K562 (cell line): ENCODE measurements around the gene ARRDC5. TPM values are rescaled to one million over a fixed set of nuclear protein-coding genes. Genes with fewer than 3 reads are reported as not detected.
"Not testable (repeated sequence)": the region's sequence is repeated elsewhere in the genome, so short reads cannot be mapped to it uniquely, and the experiment has no call there.

ENCODE experiments used
- ATAC-seq: fragments of 200-7000 bp; cut with Tn5 transposase; 3 replicates; pipeline ENCODE4 v1.9.1; 2020; ENCODE audit warnings: moderate library complexity
- BruUV-seq: library from RNA; stranded (reverse); fragments of 400-500 nt; replicated peaks from 2 replicates; lab custom pipeline; 2021; lab: Mats Ljungman, UMichigan
- CTCF ChIA-PET: fragments of 300-600 bp; formaldehyde crosslinking; extraction: SDS; loops from one replicate; lab custom pipeline; 2021; ENCODE audit warnings: low intra/inter-chr PET ratio; lab: Yijun Ruan, JAX
- POLR2A ChIA-PET: fragments of 300-600, 350-650 bp; sonication (Branson Sonifier 250); formaldehyde crosslinking; extraction: SDS; loops from one replicate; lab custom pipeline; 2021; ENCODE audit warnings: antibody characterized with exemption, inconsistent platforms; lab: Yijun Ruan, JAX
- DNase-seq, 4 experiments: peaks; one replicate each; pipeline versions ENCODE4 v3.0.0 to v3.0.0-alpha.2; 2011 to 2018; ENCODE audit warnings: low spot score in 3 of 4, mixed read lengths in 3 of 4; ENCODE audit errors: extremely low read depth in 1 of 4
- FAIRE-seq: peaks from 2 replicates; lab custom pipeline; 2011; peaks lifted over from hg19 to GRCh38; lab: Jason Lieb, UNC
- H2AFZ ChIP-seq: 2 replicates; pipeline ENCODE4 v1.6.0; 2011; ENCODE audit warnings: low read depth, low read length, control low read depth, inconsistent platforms
- H3K27ac ChIP-seq: fragments of 200-600 bp; 3 replicates; pipeline ENCODE4 v1.8.0; 2011; ENCODE audit warnings: low read depth, mild to moderate bottlenecking, control low read depth, inconsistent platforms, low read length, moderate library complexity, mixed read lengths; ENCODE audit errors: extremely low read depth
- H3K27me3 ChIP-seq, 2 experiments: fragments of 300-600 bp in 1 of 2; 2 replicates in 1 of 2; 3 replicates in 1 of 2; pipeline versions ENCODE4 v1.6.0 to v1.8.0; 2011; ENCODE audit warnings: inconsistent platforms in 2 of 2, low read length in 2 of 2, mild to moderate bottlenecking in 1 of 2, mixed read lengths in 1 of 2, moderate library complexity in 1 of 2; ENCODE audit not compliant: control insufficient read depth in 2 of 2, insufficient read depth in 2 of 2
- H3K36me3 ChIP-seq: fragments of 300-600 bp; 3 replicates; pipeline ENCODE4 v1.8.0; 2011; ENCODE audit warnings: mild to moderate bottlenecking, low read length, inconsistent platforms; ENCODE audit not compliant: control insufficient read depth, insufficient read depth
- H3K4me1 ChIP-seq, 2 experiments: fragments of 200-600 bp in 1 of 2; replicated peaks in 1 of 2; 2 replicates in 1 of 2; 3 replicates in 1 of 2; pipeline versions ENCODE4 v1.5.1 to v1.8.0; 2011; ENCODE audit warnings: inconsistent platforms in 2 of 2, low read length in 2 of 2, mild to moderate bottlenecking in 1 of 2, mixed read lengths in 1 of 2, moderate library complexity in 1 of 2; ENCODE audit not compliant: control insufficient read depth in 2 of 2, insufficient read depth in 2 of 2
- H3K4me2 ChIP-seq: 2 replicates; pipeline ENCODE4 v1.6.1; 2011; ENCODE audit warnings: low read length, control low read depth, inconsistent platforms, mixed read lengths; ENCODE audit not compliant: insufficient read depth
- H3K4me3 ChIP-seq: fragments of 200-600 bp; sonication (generic), shearing (Covaris generic); 2 replicates; pipeline ENCODE4 v1.5.1; 2016; ENCODE audit warnings: control low read depth, inconsistent platforms
- H3K79me2 ChIP-seq: fragments of 200-600 bp; 3 replicates; pipeline ENCODE4 v1.8.0; 2011; ENCODE audit warnings: low read length, inconsistent platforms; ENCODE audit not compliant: control insufficient read depth, insufficient read depth
- H3K9ac ChIP-seq, 2 experiments: 2 replicates each; pipeline versions ENCODE4 v1.6.0 to v1.6.1; 2011; ENCODE audit warnings: low read depth in 2 of 2, low read length in 2 of 2, control low read depth in 1 of 2, inconsistent platforms in 1 of 2, mild to moderate bottlenecking in 1 of 2, mixed read lengths in 1 of 2; ENCODE audit not compliant: insufficient read depth in 1 of 2
- H3K9me1 ChIP-seq: one replicate; pipeline ENCODE4 v1.6.0; 2011; ENCODE audit warnings: inconsistent platforms, mild to moderate bottlenecking, low read length, moderate library complexity; ENCODE audit not compliant: control insufficient read depth, insufficient read depth
- H3K9me3 ChIP-seq: replicated peaks from 2 replicates; pipeline ENCODE4 v1.5.1; 2011; ENCODE audit warnings: low read depth, low read length, inconsistent platforms; ENCODE audit not compliant: control insufficient read depth, insufficient read depth
- H4K20me1 ChIP-seq: replicated peaks from 2 replicates; pipeline ENCODE4 v1.6.1; 2011; ENCODE audit warnings: low read length, inconsistent platforms, mixed read lengths; ENCODE audit not compliant: control insufficient read depth, insufficient read depth
- POLR2G ChIP-seq: fragments of 200-400 bp; formaldehyde crosslinking; IDR thresholded peaks from 2 replicates; pipeline ENCODE4 v1.6.1; 2017; ENCODE audit warnings: low read depth, mild to moderate bottlenecking, antibody characterized with exemption, low read length, moderate library complexity
- RBFOX2 ChIP-seq: fragments of 200-400 bp; formaldehyde crosslinking; IDR thresholded peaks from 2 replicates; pipeline ENCODE4 v1.6.1; 2017; ENCODE audit warnings: low read depth, mild to moderate bottlenecking, low read length, moderate library complexity
- ZNF121 ChIP-seq: sonication (generic); formaldehyde crosslinking; conservative IDR thresholded peaks from 2 replicates; pipeline ENCODE4 v1.8.0; 2022; ENCODE audit warnings: missing genetic modification reagents
- ZNF785 ChIP-seq: fragments of 250-450 bp; sonication (Bioruptor Pico); IDR thresholded peaks from 2 replicates; pipeline ENCODE4 v1.4.0; 2020; ENCODE audit warnings: mild to moderate bottlenecking
- WGBS: fragments of 100-300 bp; shearing (Covaris generic); methylation state at CpG from one replicate; pipeline ENCODE4 v1.1.6; 2016; ENCODE audit warnings: low coverage, mixed read lengths; ENCODE audit not compliant: insufficient coverage; ENCODE audit errors: missing lambda C conversion rate; 5-methylcytosine and 5-hydroxymethylcytosine counted together
- in situ Hi-C: fragments of 300-500 bp; cut with MboI; formaldehyde crosslinking; loops from 4 replicates; pipeline ENCODE4 v1.15.0; 2018; ENCODE audit warnings: inconsistent platforms, mixed read lengths
- intact Hi-C: fragments of 100-400 bp; cut with micrococcal nuclease; formaldehyde crosslinking; loops from 2 replicates; pipeline ENCODE4 v1.14.2; 2022
- polyA plus RNA-seq, 8 experiments: library from polyadenylated mRNA; depleted of rRNA in 4 of 8; stranded (reverse) in 5 of 8; unstranded in 3 of 8; fragments of >200 nt; fragmentation: Nextera tagmentation in 2 of 8; fragmentation: Illumina TruSeq in 1 of 8; extraction: Ambion mirVana in 2 of 8; extraction: Trizol in 1 of 8; gene quantifications; 2 replicates each; pipeline versions ENCODE4 v1.2.1 to v1.2.3, GENCODE V29; 2011 to 2014; ENCODE audit warnings: inconsistent platforms in 1 of 8, missing spikeins in 1 of 8
- total RNA-seq, 7 experiments: library from RNA; depleted of rRNA in 6 of 7; stranded (reverse); fragments of >200 nt in 6 of 7; fragmentation: Illumina TruSeq in 2 of 7; extraction: Trizol in 2 of 7; gene quantifications; 2 replicates each; pipeline versions ENCODE4 v1.2.1 to v1.2.3, GENCODE V29; 2011 to 2021; ENCODE audit warnings: low replicate concordance in 1 of 7

The ARRDC5 gene
- total and polyA plus RNA-seq, 9 of the 15 experiments (the other 6 are each of a cell fraction or from before 2014, with no cell fraction given): not detected

DNA sequence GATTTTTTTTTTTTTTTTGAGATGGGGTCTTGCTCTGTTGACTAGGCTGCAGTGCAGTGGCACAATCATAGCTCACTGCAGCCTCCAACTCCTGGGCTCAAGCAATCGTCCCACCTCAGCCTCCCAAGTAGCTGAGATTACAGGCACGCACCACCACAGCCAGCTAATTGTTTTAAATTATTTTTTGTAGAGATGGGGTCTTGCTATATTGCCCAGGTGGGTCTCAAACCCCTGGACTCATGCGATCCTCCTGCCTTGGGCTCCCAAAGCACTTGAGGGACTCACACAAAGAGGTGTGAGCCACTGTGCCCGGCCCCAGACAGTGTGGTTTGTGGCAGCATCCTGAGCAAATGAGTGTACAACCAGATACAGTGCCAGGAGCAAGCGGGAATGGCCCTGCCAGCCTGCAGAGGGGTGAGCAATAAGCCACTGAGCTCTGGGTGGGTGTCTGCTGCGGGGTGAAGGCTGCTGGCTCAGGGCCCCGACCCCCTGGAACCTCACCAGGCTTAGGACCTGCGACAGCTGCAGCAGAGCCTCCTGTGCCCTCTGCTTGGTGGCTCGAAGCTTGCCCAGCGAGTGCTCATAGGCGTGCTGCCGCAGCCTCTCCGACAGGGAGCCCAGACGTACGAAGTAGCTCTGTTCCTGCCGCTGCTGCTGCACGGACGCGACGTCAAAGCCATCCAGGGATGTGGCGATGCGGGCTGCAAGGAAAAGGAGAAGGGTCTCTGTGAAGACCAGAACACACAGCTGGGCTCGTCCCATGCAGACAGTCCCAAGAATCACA, 55.3 kb downstream of the ARRDC5 start:
- Histone ChIP-seq H2AFZ (no peak overlapping the region), H3K9ac (no peak overlapping the region), H3K27ac (no peak overlapping the region), H3K4me3 (no peak overlapping the region), H3K4me1 (peaks cover 0 to 10% of the 10 kb centered on the region in 2 experiments; a peak in 2 of 5 replicates), H3K36me3 (peaks cover 57% of the 10 kb centered on the region; the same call in 2 of the 3 replicates), H3K4me2 (no peak overlapping the region), H3K9me1 (no peaks in the 10 kb centered on the region), H3K79me2 (no peaks in the 10 kb centered on the region), H3K9me3 (no peaks in the 10 kb centered on the region), H4K20me1 (no peaks in the 10 kb centered on the region), H3K27me3 (no peaks in the 10 kb centered on the region)
- intact Hi-C loops: no loop called here
- in situ Hi-C loops: no loop called here
- no TSS peak for BruUV-seq
- no peak for TF ChIP-seq ZNF785 (CRISPR knock-in tag)
- peak; percentile 42; the same call in 1 of the 2 replicates for TF ChIP-seq POLR2G
- TF ChIP-seq ZNF121: peak; percentile 75
- TF ChIP-seq RBFOX2: peak; percentile 40; the same call in 1 of the 2 replicates
- ChIA-PET CTCF (no interaction called here), POLR2A (interaction anchor here (0.6 to 1.1 kb wide), 2 partner anchors 18 to 942 kb away, joined by 3 to 4 read pairs; no protein-coding TSS in a partner anchor)
- 91% methylated on average over 13 of the region's 23 CpGs for WGBS
- DNase-seq: no peak
- no peak for FAIRE-seq
- ATAC-seq: no peak

DNA sequence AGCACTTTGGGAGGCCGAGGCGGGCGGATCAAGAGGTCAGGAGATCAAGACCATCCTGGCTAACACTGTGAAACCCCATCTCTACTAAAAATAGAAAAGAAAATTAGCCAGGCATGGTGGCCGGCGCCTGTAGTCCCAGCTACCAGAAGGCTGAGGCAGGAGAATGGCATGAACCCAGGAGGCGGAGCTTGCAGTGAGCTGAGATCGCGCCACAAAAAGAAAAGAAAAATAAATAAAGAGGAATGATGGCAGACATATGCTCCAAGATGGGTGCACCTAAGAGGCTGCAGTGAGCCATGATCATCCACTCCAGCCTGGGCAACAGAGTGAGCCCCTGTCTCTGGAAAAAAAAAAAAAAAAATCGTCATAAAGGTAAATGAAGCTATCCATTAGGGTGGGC, 56.7 kb downstream of the ARRDC5 start:
- H3K9ac ChIP-seq: not testable (repeated sequence)

More for the DNA sequence above, 56.7 kb downstream of the ARRDC5 start:
- H3K79me2 ChIP-seq, CTCF ChIA-PET, H3K9me3 ChIP-seq, BruUV-seq, H3K4me1 ChIP-seq, ATAC-seq, FAIRE-seq, H3K27me3 ChIP-seq, in situ Hi-C loops, H3K4me2 ChIP-seq, intact Hi-C loops, H4K20me1 ChIP-seq, H2AFZ ChIP-seq, DNase-seq, POLR2A ChIA-PET, H3K9me1 ChIP-seq, H3K27ac ChIP-seq, H3K4me3 ChIP-seq: not testable (repeated sequence)
- H3K36me3 ChIP-seq: peaks cover 52% of the 10 kb centered on the region; the same call in 2 of the 3 replicates
- WGBS: 78% methylated on average over 6 of the region's 9 CpGs
